Measurements from ENCODE around the gene CLNK. TPM values are rescaled to one million over a fixed set of nuclear protein-coding genes. Genes with fewer than 3 reads are reported as not detected.

The CLNK gene
- total RNA-seq, 4 donors from 2014 or later = under 0.01 to 0.48 TPM; not detected in 2

DNA sequence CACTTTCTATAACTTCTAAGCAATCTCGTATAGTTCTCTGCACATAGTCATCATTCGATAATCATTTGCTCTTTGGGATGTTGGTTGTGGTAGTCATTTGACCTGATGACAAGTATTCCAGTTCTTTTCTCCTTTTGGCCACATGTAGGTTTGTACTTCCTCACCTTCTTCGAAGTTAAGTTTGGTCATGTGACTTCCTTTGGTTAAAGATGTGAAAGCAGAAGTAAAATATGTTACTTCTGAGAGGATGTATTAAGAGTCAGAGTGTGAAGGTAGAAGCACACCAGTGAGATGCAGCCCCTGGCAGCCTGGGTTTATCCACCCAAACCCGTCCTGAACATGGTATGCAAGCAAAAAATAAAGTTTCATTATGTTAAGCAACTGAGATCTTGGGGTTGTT lies 178.5 kb downstream of the CLNK start:
- H3K4me3 ChIP-seq = no peak overlapping the region
- H3K36me3 ChIP-seq = no peaks in the 10 kb centered on the region
- no peak overlapping the region for H3K27ac ChIP-seq
- intact Hi-C loops (cut with DNase I; ENCODE audit: low total_unique reads) = no loop called here
- H3K4me1 ChIP-seq = no peaks in the 10 kb centered on the region
- in situ Hi-C loops (cut with MboI; ENCODE audit: low pct_ligation_motif_present in 1 of 4, low pct_unique_long_range_greater_than_20kb in 1 of 4, low sequenced_read_pairs in 3 of 4) = no loop called here
- TF ChIP-seq POLR2A (IDR thresholded peaks at IDR 0.05) (no peak), EP300 (IDR thresholded peaks at IDR 0.05; ENCODE audit: low read depth) (no peak), POLR2AphosphoS5 (IDR thresholded peaks at IDR 0.05) (no peak)
- TF ChIP-seq, protein P1, sequence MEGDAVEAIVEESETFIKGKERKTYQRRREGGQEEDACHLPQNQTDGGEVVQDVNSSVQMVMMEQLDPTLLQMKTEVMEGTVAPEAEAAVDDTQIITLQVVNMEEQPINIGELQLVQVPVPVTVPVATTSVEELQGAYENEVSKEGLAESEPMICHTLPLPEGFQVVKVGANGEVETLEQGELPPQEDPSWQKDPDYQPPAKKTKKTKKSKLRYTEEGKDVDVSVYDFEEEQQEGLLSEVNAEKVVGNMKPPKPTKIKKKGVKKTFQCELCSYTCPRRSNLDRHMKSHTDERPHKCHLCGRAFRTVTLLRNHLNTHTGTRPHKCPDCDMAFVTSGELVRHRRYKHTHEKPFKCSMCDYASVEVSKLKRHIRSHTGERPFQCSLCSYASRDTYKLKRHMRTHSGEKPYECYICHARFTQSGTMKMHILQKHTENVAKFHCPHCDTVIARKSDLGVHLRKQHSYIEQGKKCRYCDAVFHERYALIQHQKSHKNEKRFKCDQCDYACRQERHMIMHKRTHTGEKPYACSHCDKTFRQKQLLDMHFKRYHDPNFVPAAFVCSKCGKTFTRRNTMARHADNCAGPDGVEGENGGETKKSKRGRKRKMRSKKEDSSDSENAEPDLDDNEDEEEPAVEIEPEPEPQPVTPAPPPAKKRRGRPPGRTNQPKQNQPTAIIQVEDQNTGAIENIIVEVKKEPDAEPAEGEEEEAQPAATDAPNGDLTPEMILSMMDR (IDR thresholded peaks at IDR 0.05) = no peak
- H3K9me3 ChIP-seq = no peaks in the 10 kb centered on the region
- no peaks in the 10 kb centered on the region for H3K27me3 ChIP-seq
- no peak for DNase-seq
- 75 to 82% methylated on average over 4 of the region's 4 CpGs for WGBS, 2 donors (ENCODE audit: low coverage in 1 of 2)

DNA sequence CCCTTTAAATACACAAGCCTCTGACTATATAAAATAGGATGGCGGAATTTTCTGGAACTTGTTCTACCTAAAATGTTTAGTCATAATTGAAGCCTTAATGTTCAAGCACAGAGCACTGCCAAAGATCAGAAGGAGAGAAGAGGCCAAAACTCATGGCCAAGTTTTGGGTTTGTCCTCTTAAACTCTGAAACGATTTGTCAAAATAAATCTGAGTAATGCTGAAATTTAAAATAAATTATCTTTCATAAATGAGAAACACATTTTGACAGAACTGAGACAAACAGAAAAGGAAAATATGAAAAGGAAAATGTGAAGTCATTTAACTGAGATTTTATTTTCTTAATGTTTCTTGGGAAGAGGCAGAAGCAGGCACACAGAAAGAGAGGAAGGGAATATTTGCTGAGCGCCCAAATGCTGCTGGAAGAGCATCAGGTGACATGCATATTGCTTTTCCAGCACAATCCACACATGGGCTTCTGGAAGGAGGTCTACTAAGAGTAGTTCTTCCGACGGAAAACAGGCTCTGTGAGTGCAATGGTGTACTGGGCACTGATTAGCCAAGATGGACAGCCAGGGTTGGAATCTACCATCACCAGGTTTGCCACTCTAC lies 179.9 kb downstream of the CLNK start:
- intact Hi-C loops (cut with DNase I; ENCODE audit: low total_unique reads) (no loop called here), in situ Hi-C loops (cut with MboI; ENCODE audit: low pct_ligation_motif_present in 1 of 4, low pct_unique_long_range_greater_than_20kb in 1 of 4, low sequenced_read_pairs in 3 of 4) (no loop called here)
- Histone ChIP-seq H3K4me3 (no peak overlapping the region), H3K27ac (no peak overlapping the region), H3K4me1 (no peaks in the 10 kb centered on the region), H3K27me3 (no peaks in the 10 kb centered on the region), H3K9me3 (no peaks in the 10 kb centered on the region), H3K36me3 (no peaks in the 10 kb centered on the region)
- TF ChIP-seq EP300 (IDR thresholded peaks at IDR 0.05; ENCODE audit: low read depth) (no peak), POLR2A (IDR thresholded peaks at IDR 0.05) (no peak), POLR2AphosphoS5 (IDR thresholded peaks at IDR 0.05) (no peak)
- TF ChIP-seq, protein P1 (IDR thresholded peaks at IDR 0.05) = no peak
- DNase-seq = no peak
- WGBS, 2 donors (ENCODE audit: low coverage in 1 of 2) = 71 to 81% methylated on average over 5 of the region's 5 CpGs

DNA sequence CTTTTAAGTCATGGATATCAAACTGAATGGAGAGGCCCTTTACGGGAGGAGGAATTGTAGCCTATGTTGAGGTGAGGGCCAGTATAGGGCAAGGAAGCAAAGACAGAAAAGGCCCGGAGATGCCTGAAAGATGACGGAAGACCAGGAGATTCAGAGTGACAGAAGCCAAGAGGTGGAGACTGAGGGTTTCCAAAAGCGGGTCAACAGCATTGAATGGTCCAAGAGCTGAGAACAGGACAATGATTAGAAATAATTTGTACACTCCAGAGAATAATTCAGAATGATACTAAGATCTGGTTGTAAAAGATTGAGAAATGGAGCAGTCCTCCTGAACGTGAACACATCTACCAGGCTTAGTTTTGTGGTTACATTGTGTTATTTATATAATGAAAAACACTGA lies 181.9 kb downstream of the CLNK start:
- Histone ChIP-seq H3K9me3 (no peaks in the 10 kb centered on the region), H3K4me3 (no peak overlapping the region), H3K4me1 (no peaks in the 10 kb centered on the region), H3K36me3 (no peaks in the 10 kb centered on the region), H3K27ac (no peak overlapping the region), H3K27me3 (no peaks in the 10 kb centered on the region)
- WGBS, 2 donors (ENCODE audit: low coverage in 1 of 2) = 85 to 88% methylated on average over 3 to 5 of the region's 5 CpGs
- no peak for TF ChIP-seq POLR2AphosphoS5 (IDR thresholded peaks at IDR 0.05)
- no peak for TF ChIP-seq EP300 (IDR thresholded peaks at IDR 0.05; ENCODE audit: low read depth)
- no peak for TF ChIP-seq POLR2A (IDR thresholded peaks at IDR 0.05)
- TF ChIP-seq, protein P1 (IDR thresholded peaks at IDR 0.05) = no peak
- DNase-seq = no peak
- in situ Hi-C loops (cut with MboI; ENCODE audit: low pct_ligation_motif_present in 1 of 4, low pct_unique_long_range_greater_than_20kb in 1 of 4, low sequenced_read_pairs in 3 of 4) = no loop called here
- intact Hi-C loops (cut with DNase I; ENCODE audit: low total_unique reads) = no loop called here

DNA sequence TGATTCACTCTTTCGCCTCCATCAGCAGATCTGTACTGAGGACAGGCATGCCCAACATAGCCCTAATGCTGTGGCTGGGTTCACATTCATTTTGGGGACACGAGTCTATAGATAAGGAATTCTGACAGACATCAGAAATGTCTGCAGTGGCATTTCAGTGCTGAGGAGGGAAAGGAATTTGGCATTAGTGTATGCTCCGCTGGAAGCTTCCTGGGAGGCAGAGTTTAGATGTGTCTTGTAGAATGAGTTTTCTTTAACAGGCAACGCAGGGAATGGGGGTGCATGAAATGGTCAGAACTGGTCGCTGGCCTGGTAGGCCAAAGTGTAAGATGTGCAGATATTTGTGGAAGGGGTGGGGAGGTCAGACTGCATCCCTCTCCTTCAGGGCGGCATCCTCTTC lies 183.8 kb downstream of the CLNK start:
- intact Hi-C loops (cut with DNase I; ENCODE audit: low total_unique reads) (no loop called here), in situ Hi-C loops (cut with MboI; ENCODE audit: low pct_ligation_motif_present in 1 of 4, low pct_unique_long_range_greater_than_20kb in 1 of 4, low sequenced_read_pairs in 3 of 4) (no loop called here)
- DNase-seq = no peak
- H3K4me1 ChIP-seq = no peaks in the 10 kb centered on the region
- no peak overlapping the region for H3K27ac ChIP-seq
- 75 to 77% methylated on average over 2 to 6 of the region's 6 CpGs for WGBS, 2 donors (ENCODE audit: low coverage in 1 of 2)
- no peaks in the 10 kb centered on the region for H3K36me3 ChIP-seq
- H3K27me3 ChIP-seq = no peaks in the 10 kb centered on the region
- no peaks in the 10 kb centered on the region for H3K9me3 ChIP-seq
- TF ChIP-seq, protein P1 (IDR thresholded peaks at IDR 0.05) = no peak
- TF ChIP-seq POLR2AphosphoS5 (IDR thresholded peaks at IDR 0.05) = no peak
- no peak for TF ChIP-seq EP300 (IDR thresholded peaks at IDR 0.05; ENCODE audit: low read depth)
- no peak for TF ChIP-seq POLR2A (IDR thresholded peaks at IDR 0.05)
- H3K4me3 ChIP-seq = no peak overlapping the region

Measured in transverse colon (tissue), 4 donors.